ENCODE results near the gene TMEM52.
A peak's percentile ranks its signal among the peaks of the same experiment; 100 is the strongest.

Gene TMEM52

GRCh38 chr1:1914971-1915692 lies 3.9 kb downstream of the TMEM52 start, which contains the start of gene CALML6:
Gene CALML6 (plus strand): TSS chr1:1915260. CDS start chr1:1915281, 21 bp downstream.
- no peak for DNase-seq (ENCODE audit: low read depth in 1 of 2, low spot score in 1 of 2)

- DNase-seq (ENCODE audit: low read depth in 1 of 2, low spot score in 1 of 2), result no peak
Observed at GRCh38 chr1:1914101-1914970, 4.7 kb downstream of the TMEM52 start.

DNA sequence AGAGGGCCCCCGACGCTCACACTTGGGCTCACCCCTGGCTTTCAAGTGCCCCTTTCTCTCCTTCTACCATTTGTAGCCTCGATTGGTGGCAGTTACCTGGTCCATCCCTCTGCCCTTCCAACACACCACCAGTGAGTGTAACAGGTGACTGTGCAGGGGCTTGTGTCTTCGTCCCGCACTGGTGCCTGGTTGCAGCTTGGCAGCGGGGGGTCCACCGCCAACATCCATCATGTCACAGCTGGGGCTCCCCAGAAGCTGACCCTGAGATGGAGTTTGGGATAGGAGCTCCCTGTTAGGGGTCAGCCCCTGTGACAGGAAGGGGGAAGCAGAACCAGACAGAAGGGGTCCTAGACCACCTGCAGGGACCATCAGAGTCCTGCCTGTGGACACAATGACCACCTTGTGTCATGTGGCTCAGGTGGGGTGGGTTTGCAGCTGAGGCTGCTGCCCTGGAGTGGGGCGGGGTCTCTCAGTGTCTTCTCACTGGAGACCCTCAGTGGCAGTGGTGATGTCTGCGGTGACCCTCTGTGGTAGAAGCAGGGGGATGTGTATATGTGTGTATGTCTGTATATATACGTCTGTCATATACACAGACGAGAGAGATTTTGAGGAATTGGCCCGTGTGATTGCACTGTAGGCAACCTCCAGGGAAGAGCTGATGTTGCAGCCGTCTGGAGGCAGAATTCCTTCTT lies 7.6 kb downstream of the TMEM52 start:
- no peak for DNase-seq (ENCODE audit: low read depth in 1 of 2, low spot score in 1 of 2)

- DNase-seq (ENCODE audit: low read depth in 1 of 2, low spot score in 1 of 2), result no peak
Observed at GRCh38 chr1:1910651-1911331, 8.3 kb downstream of the TMEM52 start.

DNA sequence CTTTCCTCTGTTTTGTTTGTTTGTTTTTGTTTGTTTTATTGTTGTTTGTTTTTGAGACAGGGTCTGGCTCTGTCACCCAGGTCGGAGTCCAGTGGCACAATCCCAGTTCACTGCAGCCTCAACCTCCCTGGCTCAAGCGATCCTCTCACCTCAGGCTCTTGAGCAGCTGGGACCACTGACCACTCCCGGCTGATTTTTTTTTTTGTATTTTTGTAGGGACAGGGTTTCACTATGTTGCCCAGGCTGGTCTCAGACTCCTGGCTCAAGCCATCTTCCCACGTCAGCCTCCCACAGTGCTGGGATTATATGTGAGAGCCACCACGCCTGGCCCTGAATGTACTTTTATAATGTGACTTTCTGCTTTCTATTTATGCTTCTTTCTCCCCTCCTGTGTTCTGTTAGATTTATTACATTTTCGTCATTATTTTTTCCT lies 9.0 kb downstream of the TMEM52 start:
- no peak for DNase-seq (ENCODE audit: low read depth in 1 of 2, low spot score in 1 of 2)

DNA sequence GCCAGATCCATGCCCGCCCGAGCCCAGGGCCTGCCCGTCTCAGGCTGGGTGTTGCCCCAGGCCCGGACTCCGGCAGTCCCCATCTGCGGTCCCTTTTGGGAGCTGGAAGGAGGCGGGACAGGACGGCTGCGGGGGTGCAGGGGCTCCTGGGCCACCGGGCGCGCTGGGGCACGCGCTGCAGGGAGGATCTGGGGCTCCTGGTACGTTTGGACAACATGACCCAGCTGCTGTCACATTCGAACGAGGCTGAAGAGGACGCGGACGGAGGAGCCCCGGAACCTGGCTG lies 10.6 kb downstream of the TMEM52 start:
- no peak for DNase-seq (ENCODE audit: low read depth in 1 of 2, low spot score in 1 of 2)

GRCh38 chr1:1907098-1907736 lies 11.9 kb downstream of the TMEM52 start:
- DNase-seq (ENCODE audit: low read depth in 1 of 2, low spot score in 1 of 2), result no peak

DNA sequence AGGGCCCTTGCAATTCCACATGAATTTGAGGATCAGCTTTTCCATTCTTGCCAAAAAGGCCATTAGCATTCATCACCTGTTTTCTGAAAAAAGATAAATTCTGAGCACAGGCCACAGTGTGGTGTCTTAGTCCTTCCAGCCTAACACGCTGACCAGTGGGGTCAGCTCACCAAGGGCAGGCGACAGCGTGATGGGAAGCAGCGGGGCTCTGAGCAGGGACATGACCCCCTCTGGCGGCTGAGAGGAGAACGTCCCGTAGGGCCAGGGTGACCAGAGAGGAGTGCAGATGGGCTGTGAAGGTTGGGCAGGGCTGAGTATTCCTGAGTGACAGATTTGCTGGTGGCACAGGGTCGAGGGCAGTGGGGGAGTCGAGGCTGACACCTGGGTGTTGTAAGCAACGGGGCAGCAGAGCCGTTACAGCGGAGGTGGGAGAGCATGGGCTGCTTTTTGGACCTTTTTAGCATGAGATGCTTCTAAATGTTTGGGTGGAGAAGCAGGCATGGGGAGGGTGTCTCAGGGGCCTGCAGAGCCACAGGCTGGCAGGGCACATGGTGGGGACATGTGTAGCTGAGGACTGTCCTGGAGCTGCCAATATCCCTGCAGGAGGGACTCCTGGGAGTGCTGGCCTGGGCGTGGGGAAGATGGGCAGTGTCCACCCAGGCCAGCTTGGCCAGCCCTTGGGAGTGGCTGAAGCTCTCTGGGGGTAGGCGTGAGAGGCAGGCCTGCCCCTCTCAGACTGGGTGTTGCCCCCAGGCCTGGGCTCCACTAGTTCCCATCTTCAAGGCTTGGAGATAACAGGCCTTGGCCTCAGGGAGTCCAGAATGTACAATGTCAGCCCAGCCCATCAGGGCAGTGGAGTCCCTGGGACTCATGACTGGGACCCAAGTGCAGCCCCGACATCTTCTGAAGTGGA lies 12.6 kb downstream of the TMEM52 start:
- DNase-seq (ENCODE audit: low read depth in 1 of 2, low spot score in 1 of 2), result peak; percentile 35 to 47

GRCh38 chr1:1903224-1903623 lies 15.9 kb downstream of the TMEM52 start:
- DNase-seq (ENCODE audit: low read depth in 1 of 2, low spot score in 1 of 2), result no peak

DNA sequence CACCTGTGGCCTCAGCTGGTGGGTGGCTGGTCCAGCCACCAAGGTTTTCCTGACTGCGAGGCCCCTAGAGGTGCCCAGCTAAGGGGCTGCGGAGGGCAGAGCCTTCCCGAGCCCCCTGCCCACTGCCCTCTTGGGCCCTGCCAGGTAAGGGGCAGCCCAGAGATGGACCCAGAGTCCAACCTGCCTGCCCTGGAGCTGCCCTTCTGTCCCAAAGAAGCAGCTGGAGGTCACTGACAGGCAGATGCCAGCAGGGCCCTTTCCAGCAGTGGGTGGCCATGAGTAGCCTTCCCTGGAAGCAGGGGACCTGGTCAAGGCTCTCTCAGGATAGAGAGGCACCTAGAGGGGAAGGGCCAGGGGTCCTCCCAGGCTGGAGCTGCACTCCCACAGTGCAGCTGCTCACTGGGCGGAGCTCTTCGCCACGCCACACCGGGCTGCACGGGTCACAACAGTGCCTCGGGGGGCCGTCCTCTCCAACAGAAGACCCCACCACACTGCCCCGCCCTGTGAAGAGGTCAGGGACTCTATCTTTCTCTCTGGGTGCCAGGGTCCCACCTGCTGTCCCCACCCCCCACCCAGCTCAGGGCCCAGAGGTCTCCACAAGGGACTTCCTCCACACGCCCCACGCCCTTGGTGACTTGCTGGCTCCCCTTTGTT lies 17.3 kb downstream of the TMEM52 start:
- DNase-seq (ENCODE audit: low read depth in 1 of 2, low spot score in 1 of 2), result no peak

GRCh38 chr1:1900883-1901640 lies 18.0 kb downstream of the TMEM52 start:
- DNase-seq (ENCODE audit: low read depth in 1 of 2, low spot score in 1 of 2), result no peak

DNA sequence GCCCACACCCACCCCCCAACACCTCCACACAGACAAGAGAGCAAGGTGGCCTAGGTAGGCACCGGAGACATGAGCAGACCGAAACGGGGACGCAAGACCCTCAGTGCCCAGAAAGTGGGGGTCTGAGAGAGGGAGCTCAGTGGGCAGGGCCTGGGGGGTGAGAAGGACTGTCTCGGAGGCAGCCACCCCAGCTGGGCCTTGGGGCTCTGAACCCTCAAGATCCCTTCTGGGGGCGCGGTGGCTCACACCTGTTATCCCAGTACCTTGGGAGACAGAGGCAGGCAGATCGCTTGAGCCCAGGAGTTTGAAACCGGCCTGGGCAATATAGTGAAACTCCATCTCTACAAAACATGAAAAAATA lies 19.1 kb downstream of the TMEM52 start:
- no peak for DNase-seq (ENCODE audit: low read depth in 1 of 2, low spot score in 1 of 2)

DNA sequence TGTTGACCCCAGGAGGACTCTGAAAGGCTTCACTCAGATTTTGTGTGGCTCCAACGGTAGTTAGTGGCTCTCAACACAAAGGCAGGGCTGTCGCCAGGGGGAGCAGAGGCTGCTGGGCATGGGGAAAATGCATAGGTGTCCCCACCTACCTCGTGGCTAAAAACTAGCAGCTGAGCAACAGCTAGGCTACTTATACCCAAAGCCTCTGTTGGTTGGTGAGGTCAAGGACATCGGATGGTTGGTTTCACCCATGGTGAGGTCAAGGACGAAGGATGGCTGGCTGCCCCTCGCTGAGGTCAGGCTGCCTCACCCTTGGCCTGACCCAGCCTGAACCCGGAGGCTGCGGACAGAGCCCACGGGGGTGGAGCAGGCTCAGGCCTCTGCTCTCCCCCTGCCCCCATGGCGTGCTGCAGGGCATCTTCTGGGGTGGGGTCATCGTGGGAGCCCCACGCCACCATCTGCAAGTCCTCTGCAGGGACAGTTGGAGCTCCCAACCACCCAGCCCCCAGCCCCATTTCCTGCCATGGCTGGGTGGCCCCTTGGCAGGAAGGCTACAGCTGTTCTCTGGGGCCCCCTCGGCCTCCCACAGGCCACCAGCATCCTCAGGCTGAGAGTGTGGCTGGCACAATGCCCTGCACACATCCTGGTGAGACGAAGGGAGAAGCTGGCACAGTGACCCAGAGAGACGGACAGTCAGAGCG lies 19.7 kb downstream of the TMEM52 start:
- no peak for DNase-seq (ENCODE audit: low read depth in 1 of 2, low spot score in 1 of 2)

DNA sequence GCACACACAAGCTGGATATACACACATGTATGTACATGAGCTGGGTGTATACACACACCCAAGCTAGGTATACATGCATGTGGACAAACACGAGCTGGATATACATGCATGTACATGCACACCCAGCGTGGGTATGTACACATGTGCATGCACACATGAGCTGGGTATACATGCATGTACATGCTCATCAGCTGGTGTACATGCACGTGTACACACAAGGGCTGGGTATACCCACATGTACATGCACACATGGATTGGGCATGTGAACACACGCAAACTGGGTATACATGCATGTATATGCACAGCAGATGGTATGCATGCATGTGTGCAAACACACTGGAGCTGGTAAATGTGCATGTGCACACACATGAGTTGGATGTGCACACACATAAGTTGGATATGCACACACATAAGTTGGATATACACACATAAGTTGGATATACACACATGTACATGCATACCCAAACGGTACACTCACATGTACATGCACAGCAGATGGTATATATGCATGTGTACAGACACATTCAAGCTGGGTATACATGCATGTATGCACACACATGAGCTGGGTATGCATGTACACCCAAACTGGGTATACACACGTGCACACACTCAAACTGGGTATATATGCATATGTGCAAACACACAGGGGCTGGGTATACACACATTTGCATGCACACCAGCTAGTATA lies 20.7 kb downstream of the TMEM52 start:
- no peak for DNase-seq (ENCODE audit: low read depth in 1 of 2, low spot score in 1 of 2)

GRCh38 chr1:1895456-1896336 lies 23.4 kb downstream of the TMEM52 start:
- DNase-seq (ENCODE audit: low read depth in 1 of 2, low spot score in 1 of 2), result no peak

GRCh38 chr1:1895060-1895418 lies 24.0 kb downstream of the TMEM52 start:
- no peak for DNase-seq (ENCODE audit: low read depth in 1 of 2, low spot score in 1 of 2)
